Activated B cell treated with CpG ODN at 0.5 μM for 24 hours (primary cell): ENCODE data around the gene LRGUK. TPM values are rescaled to one million over a fixed set of nuclear protein-coding genes. Genes with fewer than 3 reads are reported as not detected.

ENCODE experiments used
- ATAC-seq: fragments of 200-7000 bp; cut with Tn5 transposase; one replicate; pipeline ENCODE4 v1.10.0; 2021; ENCODE audit warnings: low read depth, mild to moderate bottlenecking, moderate library complexity
- CTCF ChIA-PET: fragments of 350-600 bp; sonication (Branson Sonifier 250); formaldehyde crosslinking; loops from one replicate; lab custom pipeline; 2021; ENCODE audit warnings: antibody characterized with exemption; lab: Charles Lee
- POLR2A ChIA-PET: fragments of 350-600 bp; sonication (Branson Sonifier 250); formaldehyde crosslinking; loops from one replicate; lab custom pipeline; 2021; ENCODE audit warnings: antibody characterized with exemption; lab: Charles Lee
- DNase-seq: peaks from one replicate; pipeline ENCODE4 v3.0.0; 2022
- H3K27ac Mint-ChIP-seq: one replicate; pipeline ENCODE4 v1.8.0; 2020; ENCODE audit warnings: mixed read lengths
- H3K27me3 Mint-ChIP-seq: one replicate; pipeline ENCODE4 v1.8.0; 2021; ENCODE audit warnings: mixed read lengths
- H3K36me3 Mint-ChIP-seq: one replicate; pipeline ENCODE4 v1.8.0; 2021; ENCODE audit warnings: low read depth, mixed read lengths
- H3K4me1 Mint-ChIP-seq: one replicate; pipeline ENCODE4 v1.8.0; 2021; ENCODE audit warnings: mixed read lengths
- H3K4me3 Mint-ChIP-seq: one replicate; pipeline ENCODE4 v1.8.0; 2020; ENCODE audit warnings: mild to moderate bottlenecking, mixed read lengths
- H3K9me3 Mint-ChIP-seq: one replicate; pipeline ENCODE4 v1.8.0; 2020; ENCODE audit warnings: mixed read lengths
- intact Hi-C: fragments of 100-400 bp; cut with micrococcal nuclease; formaldehyde crosslinking; loops from one replicate; pipeline ENCODE4 v1.15.1; 2024
- total RNA-seq: library from RNA; stranded (reverse); gene quantifications from 2 replicates; pipeline ENCODE4 v1.2.3, GENCODE V29; 2022
- TF ChIP-seq, protein P1 (sequence below): fragments of 200-600 bp; IDR thresholded peaks from one replicate; pipeline ENCODE4 v1.8.0; 2022; ENCODE audit warnings: antibody characterized with exemption, mild to moderate bottlenecking

Gene LRGUK
- total RNA-seq, 1 donor from 2014 or later: 1.0 TPM

DNA sequence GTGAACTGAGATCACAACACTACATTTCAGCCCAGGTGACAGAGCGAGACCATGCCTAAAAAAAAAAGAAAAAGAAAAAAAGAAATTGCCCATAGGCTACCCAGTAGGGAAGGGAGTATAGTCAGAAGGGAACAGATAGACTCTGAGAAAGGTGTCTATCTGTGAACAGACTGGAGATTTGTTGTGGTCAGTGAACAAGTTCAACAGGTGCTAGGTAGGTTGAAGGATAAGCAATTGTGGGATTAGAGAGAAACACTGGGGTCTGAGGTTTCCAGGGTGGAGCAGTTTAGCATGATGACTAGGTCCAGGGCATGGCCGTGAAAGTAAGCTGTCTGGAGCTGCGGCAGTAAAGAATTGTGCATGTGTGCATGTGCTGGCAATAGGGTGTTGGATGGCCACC is 6.9 kb downstream of the LRGUK start:
- ATAC-seq (no peak), DNase-seq (no peak)
- no peaks in the 10 kb centered on the region for H3K36me3 Mint-ChIP-seq
- TF ChIP-seq, protein P1, sequence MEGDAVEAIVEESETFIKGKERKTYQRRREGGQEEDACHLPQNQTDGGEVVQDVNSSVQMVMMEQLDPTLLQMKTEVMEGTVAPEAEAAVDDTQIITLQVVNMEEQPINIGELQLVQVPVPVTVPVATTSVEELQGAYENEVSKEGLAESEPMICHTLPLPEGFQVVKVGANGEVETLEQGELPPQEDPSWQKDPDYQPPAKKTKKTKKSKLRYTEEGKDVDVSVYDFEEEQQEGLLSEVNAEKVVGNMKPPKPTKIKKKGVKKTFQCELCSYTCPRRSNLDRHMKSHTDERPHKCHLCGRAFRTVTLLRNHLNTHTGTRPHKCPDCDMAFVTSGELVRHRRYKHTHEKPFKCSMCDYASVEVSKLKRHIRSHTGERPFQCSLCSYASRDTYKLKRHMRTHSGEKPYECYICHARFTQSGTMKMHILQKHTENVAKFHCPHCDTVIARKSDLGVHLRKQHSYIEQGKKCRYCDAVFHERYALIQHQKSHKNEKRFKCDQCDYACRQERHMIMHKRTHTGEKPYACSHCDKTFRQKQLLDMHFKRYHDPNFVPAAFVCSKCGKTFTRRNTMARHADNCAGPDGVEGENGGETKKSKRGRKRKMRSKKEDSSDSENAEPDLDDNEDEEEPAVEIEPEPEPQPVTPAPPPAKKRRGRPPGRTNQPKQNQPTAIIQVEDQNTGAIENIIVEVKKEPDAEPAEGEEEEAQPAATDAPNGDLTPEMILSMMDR: no peak
- ChIA-PET CTCF (no interaction called here), POLR2A (no interaction called here)
- no peak overlapping the region for H3K27ac Mint-ChIP-seq
- no peaks in the 10 kb centered on the region for H3K4me1 Mint-ChIP-seq
- intact Hi-C loops: no loop called here
- H3K27me3 Mint-ChIP-seq: peaks cover 12% of the 10 kb centered on the region
- no peak overlapping the region for H3K4me3 Mint-ChIP-seq
- no peaks in the 10 kb centered on the region for H3K9me3 Mint-ChIP-seq

DNA sequence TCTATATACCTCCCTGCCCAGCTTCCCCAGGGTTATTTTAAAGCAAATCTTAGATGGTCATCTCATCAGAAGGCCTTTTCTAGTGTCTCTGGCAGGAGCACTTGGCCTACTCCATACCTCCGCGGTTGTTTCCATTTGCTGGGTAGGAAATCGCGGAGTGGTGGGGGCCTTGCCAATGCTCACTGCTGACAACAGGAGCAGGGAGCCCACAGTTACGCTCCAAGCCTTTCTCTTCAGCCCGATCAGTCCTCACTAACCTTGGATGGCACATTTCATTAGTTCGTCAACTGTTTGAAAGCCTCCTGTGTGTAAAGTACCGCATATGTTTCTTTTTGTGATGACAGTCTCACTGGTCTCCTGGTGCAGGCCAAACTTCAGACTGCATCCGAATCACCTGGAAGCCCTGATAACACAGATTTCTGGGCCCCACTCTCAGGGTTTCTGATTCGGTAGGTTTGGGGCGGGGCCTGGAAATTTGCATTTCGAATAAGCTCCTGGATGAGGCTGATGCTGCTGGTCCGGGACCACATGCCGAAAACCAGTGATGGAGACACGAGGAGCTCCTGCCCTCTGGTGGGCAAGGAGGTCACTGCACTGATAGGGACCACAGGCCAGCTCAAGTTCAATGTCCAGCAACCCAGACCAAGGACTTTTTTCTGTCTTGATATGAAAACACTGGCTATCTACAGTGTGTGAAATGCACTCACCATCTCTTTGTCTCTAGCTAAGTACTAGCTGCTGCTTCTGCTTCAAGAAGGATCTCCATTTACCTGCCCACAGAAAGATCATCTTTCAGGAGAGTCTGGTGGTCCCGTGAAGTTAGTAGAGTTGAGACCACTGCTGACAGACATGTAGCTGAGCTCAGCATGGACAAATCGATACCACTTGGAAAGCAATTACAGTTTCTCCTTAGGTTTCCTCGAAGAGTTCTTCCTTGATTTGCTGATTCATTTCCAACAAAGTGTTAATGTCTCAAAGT is 14.0 kb downstream of the LRGUK start:
- Mint-ChIP-seq H3K27me3 (no peaks in the 10 kb centered on the region), H3K9me3 (no peaks in the 10 kb centered on the region), H3K27ac (no peak overlapping the region), H3K36me3 (no peaks in the 10 kb centered on the region), H3K4me3 (no peak overlapping the region), H3K4me1 (peaks cover 4% of the 10 kb centered on the region)
- intact Hi-C loops: loop anchor here (1.0 kb wide), 3 partner anchors 14 to 217 kb away; partner anchors contain the start of gene LRGUK
- POLR2A ChIA-PET: no interaction called here
- CTCF ChIA-PET: interaction anchor here (0.6 to 2.0 kb wide), 12 partner anchors 9 to 1825 kb away, joined by 3 to 11 read pairs (median 4); partner anchors contain the start of gene LRGUK
- peak; percentile 32 for DNase-seq
- TF ChIP-seq, protein P1: no peak
- peak; percentile 89 for ATAC-seq

DNA sequence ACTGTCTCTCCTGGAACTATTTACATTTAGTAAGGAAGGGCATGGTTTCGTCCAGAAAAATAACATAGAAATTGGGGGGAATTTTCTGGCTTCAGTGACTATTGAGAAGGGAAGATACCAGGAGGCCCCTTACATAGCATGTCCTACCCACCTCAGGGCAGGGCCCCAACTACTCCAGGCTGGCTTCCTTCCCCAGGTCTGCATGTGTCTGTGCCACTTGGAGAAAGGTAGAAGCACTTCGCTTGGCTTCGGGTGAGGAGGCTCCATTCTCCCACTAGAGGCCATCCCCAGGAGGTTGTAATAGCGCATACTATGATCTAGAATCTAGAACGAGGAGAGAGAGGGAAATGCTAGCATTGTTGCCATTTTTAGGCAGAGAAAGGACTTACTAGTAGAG is 14.7 kb downstream of the LRGUK start:
- CTCF ChIA-PET: interaction anchor here (0.9 to 2.0 kb wide), 9 partner anchors 9 to 1823 kb away, joined by 3 to 11 read pairs (median 6); partner anchors contain the start of gene LRGUK
- no peak for ATAC-seq
- H3K27me3 Mint-ChIP-seq: no peaks in the 10 kb centered on the region
- H3K9me3 Mint-ChIP-seq: no peaks in the 10 kb centered on the region
- TF ChIP-seq, protein P1: no peak
- POLR2A ChIA-PET: no interaction called here
- no peak overlapping the region for H3K4me3 Mint-ChIP-seq
- intact Hi-C loops: loop anchor here (1.0 kb wide), 3 partner anchors 15 to 216 kb away; partner anchors contain the start of gene LRGUK
- H3K4me1 Mint-ChIP-seq: peaks cover 4% of the 10 kb centered on the region
- DNase-seq: no peak
- no peaks in the 10 kb centered on the region for H3K36me3 Mint-ChIP-seq
- H3K27ac Mint-ChIP-seq: no peak overlapping the region

DNA sequence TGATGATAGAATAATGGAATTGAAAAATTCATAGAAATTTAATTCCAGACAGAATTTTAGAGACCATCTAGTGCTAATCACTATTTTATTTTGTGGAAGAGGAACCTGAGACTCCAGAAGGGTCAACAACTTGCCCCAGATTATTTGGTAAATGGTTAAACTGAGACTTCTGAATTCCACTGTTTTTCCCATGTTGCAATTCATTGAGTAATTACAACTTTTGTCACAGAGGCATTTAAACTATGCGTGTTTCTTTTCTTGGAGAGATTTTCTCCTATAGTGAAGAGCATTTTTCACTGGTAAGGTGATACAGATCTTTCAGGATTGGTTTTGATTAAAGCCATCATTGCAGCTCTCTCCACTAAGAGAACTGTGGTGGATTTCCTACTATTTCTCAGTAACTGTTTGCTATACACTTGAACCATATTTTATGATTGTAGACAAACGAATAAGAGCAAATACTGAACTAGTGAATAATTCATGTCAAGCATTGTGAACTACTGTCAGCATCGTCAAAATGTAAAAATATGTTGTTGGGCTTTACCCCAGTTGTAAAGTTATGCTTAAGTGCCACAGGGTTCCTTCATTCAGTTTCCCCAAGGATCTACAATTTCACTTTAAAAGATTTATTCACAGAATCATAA is 26.5 kb downstream of the LRGUK start:
- Mint-ChIP-seq H3K27ac (no peak overlapping the region), H3K36me3 (no peaks in the 10 kb centered on the region), H3K27me3 (no peaks in the 10 kb centered on the region), H3K9me3 (no peaks in the 10 kb centered on the region), H3K4me3 (no peak overlapping the region), H3K4me1 (no peaks in the 10 kb centered on the region)
- intact Hi-C loops: no loop called here
- ChIA-PET CTCF (interaction anchor here (1.7 kb wide), 1 partner anchor 12 kb away, joined by 7 read pairs; no protein-coding TSS in a partner anchor), POLR2A (no interaction called here)
- TF ChIP-seq, protein P1: no peak
- ATAC-seq (no peak), DNase-seq (no peak)
